Transverse colon (tissue), 4 donors: ENCODE measurements around the gene UBE2R2. TPM values are rescaled to one million over a fixed set of nuclear protein-coding genes. Genes with fewer than 3 reads are reported as not detected.

ENCODE experiments used
- DNase-seq: peaks from one replicate; pipeline ENCODE4 v3.0.0-alpha.2; 2019
- H3K27ac ChIP-seq, 4 donors: fragments of 200-600 bp; sonication (generic); 2 replicates each; pipeline ENCODE4 v1.5.1; 2016 to 2018; ENCODE audit warnings: inconsistent platforms in 4 of 4
- H3K27me3 ChIP-seq: fragments of 200-600 bp; sonication (generic); 2 replicates; pipeline ENCODE4 v1.5.1; 2017; ENCODE audit warnings: inconsistent platforms
- H3K36me3 ChIP-seq, 4 donors: fragments of 200-600 bp; sonication (generic); 2 replicates each; pipeline ENCODE4 v1.5.1; 2017 to 2019; ENCODE audit warnings: inconsistent platforms in 4 of 4
- H3K4me1 ChIP-seq, 4 donors: fragments of 200-600 bp; sonication (generic); 2 replicates each; pipeline ENCODE4 v1.5.1; 2017 to 2020; ENCODE audit warnings: inconsistent platforms in 4 of 4
- H3K4me3 ChIP-seq, 4 donors: fragments of 200-600 bp; sonication (generic); 1 replicate in 1 of 4; 2 replicates in 3 of 4; pipeline versions ENCODE4 v1.5.1 to v1.6.1; 2017 to 2019; ENCODE audit warnings: inconsistent platforms in 4 of 4
- H3K9me3 ChIP-seq, 2 donors: fragments of 200-600 bp; sonication (generic); 2 replicates each; pipeline ENCODE4 v1.5.1; 2017 to 2019; ENCODE audit warnings: inconsistent platforms in 2 of 2
- CTCF ChIP-seq, 5 experiments: fragments of 200-600 bp in 3 of 5; fragments of 450-650 bp in 2 of 5; sonication (generic) in 3 of 5; IDR thresholded peaks; 1 replicate in 2 of 5; 2 replicates in 3 of 5; pipeline ENCODE4 v1.5.1; 2016 to 2017; ENCODE audit warnings: antibody characterized with exemption in 5 of 5, inconsistent platforms in 3 of 5, mild to moderate bottlenecking in 2 of 5, moderate library complexity in 1 of 5
- EP300 ChIP-seq: sonication (generic); formaldehyde crosslinking; IDR thresholded peaks from one replicate; pipeline ENCODE4 v1.6.1; 2017; ENCODE audit warnings: antibody characterized with exemption, low read depth
- POLR2A ChIP-seq: fragments of 450-650 bp; IDR thresholded peaks from one replicate; pipeline ENCODE4 v1.6.1; 2016; ENCODE audit warnings: antibody characterized with exemption, mild to moderate bottlenecking, moderate library complexity
- POLR2AphosphoS5 ChIP-seq, 3 donors: sonication (generic); formaldehyde crosslinking; IDR thresholded peaks; one replicate each; pipeline ENCODE4 v1.6.1; 2016; ENCODE audit warnings: antibody characterized with exemption in 3 of 3
- WGBS, 2 donors: methylation state at CpG; one replicate each; pipeline ENCODE4 v1.1.5; 2018; ENCODE audit warnings: low coverage in 1 of 2; 5-methylcytosine and 5-hydroxymethylcytosine counted together
- in situ Hi-C, 4 donors: fragments of 200-750 bp; cut with MboI; loops; one replicate each; pipeline versions ENCODE4 v1.15.0 to v1.15.1; 2017; ENCODE audit warnings: low sequenced_read_pairs in 3 of 4, low pct_ligation_motif_present in 1 of 4, low pct_unique_long_range_greater_than_20kb in 1 of 4
- intact Hi-C: fragments of 100-400 bp; cut with DNase I; formaldehyde crosslinking; loops from one replicate; pipeline ENCODE4 v1.15.1; 2023; ENCODE audit warnings: low total_unique reads
- total RNA-seq, 4 donors: library from RNA; depleted of rRNA; stranded (reverse); fragments of >200 nt; gene quantifications; one replicate each; pipeline ENCODE4 v1.1.0, GENCODE V29; 2016

The UBE2R2 gene
- total RNA-seq, 4 donors from 2014 or later = 13.9 to 30.8 (median 22.9) TPM

GRCh38 chr9:33939924-33940874 is 123.2 kb downstream of the UBE2R2 start:
- no peaks in the 10 kb centered on the region for H3K9me3 ChIP-seq
- TF ChIP-seq POLR2AphosphoS5 (IDR thresholded peaks at IDR 0.05) (no peak), POLR2A (no peak), CTCF (IDR thresholded peaks at IDR 0.05) (no peak), EP300 (no peak)
- H3K4me3 ChIP-seq = no peak overlapping the region
- intact Hi-C loops (no loop called here), in situ Hi-C loops (no loop called here)
- H3K4me1 ChIP-seq = peaks cover 0 to 10% (median 4%) of the 10 kb centered on the region in 4 donors
- H3K27ac ChIP-seq = peak overlapping the region; percentile 24 to 70 (median 40)
- peaks cover 0 to 23% (median 13%) of the 10 kb centered on the region in 4 donors for H3K36me3 ChIP-seq
- 51 to 61% methylated on average over 4 to 9 of the region's 9 CpGs for WGBS, 2 donors
- H3K27me3 ChIP-seq = no peaks in the 10 kb centered on the region
- peak; percentile 20 for DNase-seq

GRCh38 chr9:33942471-33943083 is 125.6 kb downstream of the UBE2R2 start:
- DNase-seq = no peak

DNA sequence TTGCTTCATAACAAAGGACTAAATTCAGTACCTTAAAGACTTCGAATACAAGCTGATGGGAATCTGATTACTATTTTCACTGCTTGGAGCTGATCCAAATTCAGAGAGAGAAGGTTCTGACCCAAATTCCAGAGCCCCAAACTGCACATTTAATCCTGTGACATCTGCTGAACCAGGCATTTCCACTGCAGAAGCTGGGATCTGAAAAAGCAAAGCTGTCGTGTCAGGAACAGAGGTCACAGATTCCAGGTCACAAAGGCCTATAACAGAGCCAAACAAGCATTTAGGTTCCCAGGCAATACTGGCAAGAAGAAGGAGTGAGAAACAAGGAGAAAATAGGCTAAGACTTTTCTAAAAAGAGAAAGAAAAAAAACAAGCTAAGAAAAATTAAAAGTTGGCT is 126.4 kb downstream of the UBE2R2 start:
- peaks cover 0 to 10% (median 7%) of the 10 kb centered on the region in 4 donors for H3K4me1 ChIP-seq
- no peak overlapping the region for H3K27ac ChIP-seq
- intact Hi-C loops (no loop called here), in situ Hi-C loops (no loop called here)
- DNase-seq = no peak
- H3K9me3 ChIP-seq = no peaks in the 10 kb centered on the region
- peaks cover 0 to 29% (median 10%) of the 10 kb centered on the region in 4 donors for H3K36me3 ChIP-seq
- whole genome bisulfite sequencing, 2 donors = 64 to 69% methylated on average over 2 of the region's 2 CpGs
- no peak overlapping the region for H3K4me3 ChIP-seq
- TF ChIP-seq POLR2AphosphoS5 (IDR thresholded peaks at IDR 0.05) (no peak), EP300 (no peak), CTCF (IDR thresholded peaks at IDR 0.05) (no peak), POLR2A (no peak)
- H3K27me3 ChIP-seq = no peaks in the 10 kb centered on the region

More at GRCh38 chr9:33942471-33943083, 125.6 kb downstream of the UBE2R2 start:
- H3K27me3 ChIP-seq = no peaks in the 10 kb centered on the region
- no peaks in the 10 kb centered on the region for H3K9me3 ChIP-seq
- no peak overlapping the region for H3K27ac ChIP-seq
- in situ Hi-C loops (no loop called here), intact Hi-C loops (no loop called here)
- WGBS, 2 donors = 93% methylated on average over 3 of the region's 3 CpGs; no CpG with 5 or more reads in 1 of the 2 donors
- TF ChIP-seq POLR2AphosphoS5 (IDR thresholded peaks at IDR 0.05) = no peak
- no peak for TF ChIP-seq POLR2A
- TF ChIP-seq EP300 = no peak
- no peak for TF ChIP-seq CTCF (IDR thresholded peaks at IDR 0.05)
- H3K4me1 ChIP-seq = peaks cover 0 to 10% (median 7%) of the 10 kb centered on the region in 4 donors
- H3K4me3 ChIP-seq = no peak overlapping the region
- H3K36me3 ChIP-seq = peaks cover 0 to 29% (median 9%) of the 10 kb centered on the region in 4 donors
